HG03460 (cell line): ENCODE data around the gene NPAS2.

Experiments
- ATAC-seq: cut with Tn5 transposase; IDR thresholded peaks from one replicate; pipeline ENCODE4 v1.9.1; 2021; ENCODE audit not compliant: unreplicated experiment

Gene NPAS2

GRCh38 chr2:100905132-100905805, 85.3 kb downstream of the NPAS2 start:
- no peak for ATAC-seq

GRCh38 chr2:100906131-100906530, 86.2 kb downstream of the NPAS2 start:
- no peak for ATAC-seq

GRCh38 chr2:100906679-100907078, 86.7 kb downstream of the NPAS2 start:
- ATAC-seq: no peak

DNA sequence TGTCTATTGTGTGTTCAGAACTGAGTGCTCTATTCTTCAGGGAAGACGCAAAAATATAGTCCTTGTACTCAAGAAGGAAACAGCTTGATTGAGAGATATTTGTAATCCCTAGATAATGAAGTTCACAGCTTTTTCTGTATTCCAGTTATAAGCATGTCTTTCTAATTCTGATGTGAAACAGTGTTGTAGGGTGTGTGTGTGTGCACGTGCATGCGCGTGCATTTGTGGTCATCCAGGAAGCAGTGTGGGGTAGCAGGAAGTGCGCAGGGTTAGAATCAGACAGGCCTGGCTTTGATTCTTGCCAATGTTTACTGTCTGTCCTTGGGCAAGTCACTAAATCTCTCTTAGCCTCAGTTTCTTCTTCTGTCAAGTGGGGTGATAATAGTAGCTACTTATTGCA, 87.9 kb downstream of the NPAS2 start:
- ATAC-seq: no peak

GRCh38 chr2:100909534-100910081, 89.7 kb downstream of the NPAS2 start:
- no peak for ATAC-seq

GRCh38 chr2:100910111-100910510, 90.2 kb downstream of the NPAS2 start:
- ATAC-seq: no peak

GRCh38 chr2:100919316-100919715, 99.4 kb downstream of the NPAS2 start:
- no peak for ATAC-seq

DNA sequence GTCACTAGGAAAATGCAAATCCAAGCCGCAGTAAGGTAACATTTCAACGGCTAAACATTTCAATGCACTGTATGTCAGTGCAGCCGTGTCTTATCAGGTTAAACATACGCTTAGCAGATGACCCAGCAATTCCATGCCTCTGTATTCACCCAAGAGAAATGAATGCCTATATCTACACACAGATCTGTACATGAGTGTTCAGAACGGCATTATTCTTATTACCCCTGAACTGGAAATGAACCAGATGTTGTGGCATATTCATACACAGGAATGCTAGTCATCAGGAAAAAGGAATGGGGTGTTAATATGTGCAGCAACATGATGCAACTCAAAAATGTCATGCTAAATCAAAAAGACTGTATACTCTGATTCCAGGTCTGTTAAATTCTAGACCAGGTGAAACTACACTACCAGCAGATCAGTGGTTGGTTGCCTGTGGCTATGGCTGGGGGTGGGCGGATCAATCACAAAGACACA, 101.8 kb downstream of the NPAS2 start:
- ATAC-seq: no peak

- ATAC-seq: no peak
Observed at GRCh38 chr2:100923461-100924060, 103.6 kb downstream of the NPAS2 start.

DNA sequence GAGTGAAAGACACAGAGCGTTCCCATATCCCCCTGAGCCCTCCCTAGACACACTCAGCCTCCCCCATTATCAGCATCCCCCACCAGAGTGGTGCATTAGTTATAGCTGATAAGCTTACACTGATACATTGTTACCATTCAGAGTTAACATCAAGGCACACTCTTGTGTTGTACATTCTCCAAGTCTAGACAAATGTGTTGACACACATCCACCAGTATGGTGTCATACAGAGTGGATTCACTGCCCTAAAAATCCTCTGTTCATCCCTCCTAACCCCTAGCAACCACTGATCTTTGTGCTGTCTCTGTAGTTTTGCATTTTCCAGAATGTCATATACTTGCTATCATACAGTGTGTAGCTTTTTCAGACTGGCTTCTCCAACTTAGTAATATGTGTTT, 104.2 kb downstream of the NPAS2 start:
- peak; percentile 6 for ATAC-seq

DNA sequence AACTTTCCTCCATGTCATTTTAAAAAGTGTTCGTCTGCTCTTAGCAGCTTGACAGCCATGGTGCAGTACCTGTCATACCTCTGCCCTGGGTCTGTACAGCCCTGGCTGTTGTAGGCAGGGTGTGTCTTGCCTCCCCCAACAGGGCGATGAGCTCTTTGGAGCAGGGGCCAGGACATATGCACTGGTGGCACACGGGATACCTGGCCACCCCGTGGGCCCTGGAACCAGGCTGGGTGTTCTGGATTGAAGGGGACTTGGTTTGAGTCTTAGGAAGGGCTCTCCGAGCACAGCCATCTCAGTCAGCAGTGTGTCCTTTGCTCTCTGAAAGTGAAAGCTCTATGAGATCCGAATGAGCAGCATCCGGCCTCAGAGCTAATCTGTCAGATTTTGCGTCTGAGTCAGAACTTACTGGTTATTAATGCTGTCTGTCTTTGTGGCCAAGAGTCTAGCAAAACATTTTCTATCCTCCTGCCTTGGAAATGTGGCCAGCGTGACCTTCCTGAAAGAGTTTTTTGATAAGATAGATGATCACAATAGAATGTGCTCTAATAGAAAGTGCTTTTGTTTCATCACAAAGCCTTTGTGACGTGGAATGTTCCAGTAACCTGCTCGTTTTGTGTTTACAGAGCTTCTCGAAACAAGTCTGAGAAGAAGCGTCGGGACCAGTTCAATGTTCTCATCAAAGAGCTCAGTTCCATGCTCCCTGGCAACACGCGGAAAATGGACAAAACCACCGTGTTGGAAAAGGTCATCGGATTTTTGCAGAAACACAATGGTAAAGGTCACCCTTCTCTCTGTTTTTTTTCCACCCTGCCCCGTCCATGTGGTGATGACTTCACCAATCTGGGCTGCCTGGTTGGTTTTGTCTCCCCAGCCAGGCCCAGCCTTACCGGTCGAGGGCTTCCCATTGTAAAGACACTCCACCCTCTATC, 104.8 kb downstream of the NPAS2 start:
- peak; percentile 86 for ATAC-seq

- no peak for ATAC-seq
Observed at GRCh38 chr2:100928235-100928634, 108.3 kb downstream of the NPAS2 start.

DNA sequence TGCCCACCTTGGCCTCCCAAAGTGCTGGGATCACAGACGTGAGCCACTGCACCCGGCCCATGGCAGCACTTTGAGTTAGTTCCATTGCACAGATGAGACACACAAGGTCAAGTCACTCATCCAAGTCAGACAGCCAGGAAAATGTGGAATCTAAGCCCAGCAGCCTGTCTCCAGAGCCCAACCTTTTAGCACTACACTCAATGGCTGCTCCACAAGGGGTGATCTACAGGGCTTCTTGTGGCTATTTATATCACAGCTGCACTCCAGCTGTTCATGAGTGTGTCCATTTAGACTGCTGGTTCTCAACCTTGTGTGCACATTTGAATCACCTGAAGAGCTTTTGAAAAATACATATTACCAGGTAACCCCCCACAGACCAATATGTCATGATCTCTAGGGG, 109.2 kb downstream of the NPAS2 start:
- ATAC-seq: no peak

DNA sequence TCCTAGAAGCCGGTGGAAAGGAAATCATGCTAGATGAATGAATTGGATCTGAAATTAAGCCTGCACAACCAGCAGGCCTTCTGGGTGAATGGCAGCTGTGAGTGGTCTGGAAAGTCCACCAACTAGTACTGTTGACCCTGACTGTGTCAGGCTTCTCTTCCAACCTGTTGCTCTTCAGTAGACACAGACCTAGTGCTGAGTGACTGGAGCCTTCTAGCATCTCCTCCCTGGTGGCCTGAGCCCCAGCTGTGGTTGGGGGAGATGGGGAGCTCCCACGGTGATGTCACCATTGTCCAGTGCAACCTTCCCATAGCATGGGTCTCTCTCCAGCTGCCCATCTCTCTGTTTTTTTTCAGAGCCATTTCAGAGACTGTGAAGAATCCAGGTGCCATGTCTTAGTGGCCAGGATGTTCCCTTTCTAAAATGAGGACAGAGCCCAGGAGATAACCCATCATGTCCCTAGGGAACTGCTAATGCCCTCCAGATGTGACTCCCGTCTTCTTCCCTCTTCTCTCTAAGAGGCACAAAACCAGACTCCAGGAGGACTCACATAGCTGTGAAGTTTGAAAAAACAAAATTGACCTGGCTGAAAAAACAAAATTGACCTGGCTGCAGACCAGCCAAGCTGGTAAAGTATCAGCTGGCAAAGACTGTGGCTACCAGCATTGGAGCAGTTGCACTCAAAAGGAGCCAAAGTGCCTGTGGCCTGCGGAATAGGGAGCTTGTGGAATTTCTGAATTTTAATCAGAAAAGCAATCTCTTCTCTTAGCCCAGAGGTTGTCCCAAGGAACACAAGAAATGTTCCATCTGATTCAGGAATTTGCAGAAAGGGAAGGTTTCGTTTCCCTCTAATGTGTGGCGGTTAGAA, 114.8 kb downstream of the NPAS2 start:
- no peak for ATAC-seq

DNA sequence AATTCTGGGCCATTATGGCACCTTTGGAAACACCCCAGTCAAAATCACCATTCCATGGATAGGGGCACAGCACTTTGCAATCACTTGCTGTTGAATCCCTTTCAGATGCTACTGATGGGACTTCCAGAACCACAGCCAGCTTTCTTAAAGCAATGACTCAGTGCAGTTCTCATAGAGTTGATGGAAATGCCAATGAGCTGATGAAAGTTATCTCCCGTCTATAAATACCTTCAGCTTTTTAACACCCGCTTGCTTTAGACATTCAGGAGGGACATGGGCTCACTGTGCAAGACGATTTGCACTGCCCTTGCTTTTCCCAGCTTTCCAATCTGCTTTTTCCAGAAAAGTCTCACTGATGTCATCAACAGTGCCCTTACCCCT, 115.4 kb downstream of the NPAS2 start:
- no peak for ATAC-seq

DNA sequence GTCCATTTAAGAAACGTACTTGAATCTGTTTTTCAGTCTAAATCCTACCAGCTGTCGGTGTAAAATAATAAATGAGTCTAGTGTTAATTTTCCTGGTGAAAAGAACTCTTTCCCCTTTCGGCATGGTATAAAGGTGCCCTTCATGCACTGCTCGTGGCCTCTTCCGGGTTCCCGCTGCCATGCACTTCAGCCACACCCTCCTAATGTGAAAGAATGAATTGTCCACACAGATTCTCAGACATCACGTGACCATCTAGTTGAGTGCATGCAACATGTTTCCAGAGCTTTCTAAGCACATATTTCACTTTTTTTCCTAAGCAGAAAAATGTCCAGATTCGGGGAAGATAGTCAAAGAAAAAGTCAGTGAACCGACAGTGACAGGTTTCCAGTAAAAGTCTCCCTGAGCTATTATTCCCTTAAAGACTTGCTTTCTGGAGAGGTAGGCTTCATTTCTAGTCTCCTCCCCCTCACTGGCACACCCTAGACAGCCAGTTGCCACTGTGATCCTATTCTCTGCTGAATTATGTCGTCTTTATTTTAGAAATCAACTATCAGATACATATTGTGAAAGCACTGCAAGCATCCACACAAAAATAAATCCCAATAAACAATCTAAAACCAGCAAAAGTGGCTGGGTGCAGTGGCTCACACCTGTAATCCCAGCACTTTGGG, 116.3 kb downstream of the NPAS2 start:
- no peak for ATAC-seq

DNA sequence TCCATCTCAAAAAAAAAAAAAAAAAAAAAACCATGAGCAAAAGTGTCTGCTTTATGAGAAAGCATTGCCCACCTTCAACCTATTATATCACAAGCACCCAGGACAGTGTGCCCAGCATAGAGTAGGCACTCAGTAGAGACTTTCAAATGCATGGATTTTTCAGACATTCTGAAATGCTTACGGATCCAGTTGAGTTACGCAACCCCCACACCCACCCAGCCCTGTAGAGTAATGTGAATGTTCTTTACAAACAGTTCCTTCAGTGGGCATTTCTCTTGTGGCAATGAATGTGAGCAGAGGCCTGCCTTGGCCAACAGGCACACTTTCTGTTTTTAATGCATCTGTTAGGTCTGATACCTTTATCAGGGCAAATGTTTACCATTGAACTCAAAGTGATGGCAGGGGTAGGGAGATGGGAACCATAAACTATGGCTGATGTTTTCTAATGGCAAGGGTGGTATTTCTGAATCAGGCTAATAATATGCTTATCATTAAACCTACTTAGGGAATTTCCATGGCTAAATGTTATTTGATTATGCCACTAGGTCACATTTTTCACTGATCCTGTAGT, 117.1 kb downstream of the NPAS2 start:
- no peak for ATAC-seq

GRCh38 chr2:100938031-100939026, 118.4 kb downstream of the NPAS2 start:
- no peak for ATAC-seq
